ENCODE results near the gene SHOC2.
A peak's percentile ranks its signal among the peaks of the same experiment; 100 is the strongest.

SHOC2 gene

DNA sequence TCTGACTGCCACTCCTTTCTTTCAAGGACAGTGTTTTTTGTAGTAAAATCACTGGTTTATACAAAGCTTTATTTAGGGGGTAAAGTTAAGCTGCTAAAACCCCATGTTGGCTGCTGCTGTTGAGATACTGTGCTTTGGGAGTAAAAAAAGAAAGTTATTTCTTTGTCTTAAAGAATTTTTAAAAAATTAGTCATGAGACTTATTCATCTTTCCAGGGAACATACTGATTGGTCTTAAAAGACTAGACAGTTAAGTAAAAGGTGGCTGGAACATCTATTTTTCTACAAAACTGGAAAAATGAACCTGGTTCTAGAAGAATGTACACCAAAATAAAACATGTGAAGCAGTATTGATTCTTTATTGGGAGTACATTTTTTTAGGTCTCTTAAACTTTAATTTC, 21.0 kb upstream of the SHOC2 start:
- TF ChIP-seq, protein P1, sequence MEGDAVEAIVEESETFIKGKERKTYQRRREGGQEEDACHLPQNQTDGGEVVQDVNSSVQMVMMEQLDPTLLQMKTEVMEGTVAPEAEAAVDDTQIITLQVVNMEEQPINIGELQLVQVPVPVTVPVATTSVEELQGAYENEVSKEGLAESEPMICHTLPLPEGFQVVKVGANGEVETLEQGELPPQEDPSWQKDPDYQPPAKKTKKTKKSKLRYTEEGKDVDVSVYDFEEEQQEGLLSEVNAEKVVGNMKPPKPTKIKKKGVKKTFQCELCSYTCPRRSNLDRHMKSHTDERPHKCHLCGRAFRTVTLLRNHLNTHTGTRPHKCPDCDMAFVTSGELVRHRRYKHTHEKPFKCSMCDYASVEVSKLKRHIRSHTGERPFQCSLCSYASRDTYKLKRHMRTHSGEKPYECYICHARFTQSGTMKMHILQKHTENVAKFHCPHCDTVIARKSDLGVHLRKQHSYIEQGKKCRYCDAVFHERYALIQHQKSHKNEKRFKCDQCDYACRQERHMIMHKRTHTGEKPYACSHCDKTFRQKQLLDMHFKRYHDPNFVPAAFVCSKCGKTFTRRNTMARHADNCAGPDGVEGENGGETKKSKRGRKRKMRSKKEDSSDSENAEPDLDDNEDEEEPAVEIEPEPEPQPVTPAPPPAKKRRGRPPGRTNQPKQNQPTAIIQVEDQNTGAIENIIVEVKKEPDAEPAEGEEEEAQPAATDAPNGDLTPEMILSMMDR (IDR thresholded peaks at IDR 0.05; ENCODE audit: low read depth, low read length, missing control alignments): no peak
- H3K4me3 ChIP-seq (ENCODE audit: low read depth, low read length): no peak overlapping the region
- in situ Hi-C loops (cut with HindIII; ENCODE audit: low sequenced_read_pairs): loop anchor here (25.0 kb wide), 2 partner anchors 161 to 586 kb away; partner anchors contain the start of gene SMNDC1
- no peak for DNase-seq (ENCODE audit: low read depth)

DNA sequence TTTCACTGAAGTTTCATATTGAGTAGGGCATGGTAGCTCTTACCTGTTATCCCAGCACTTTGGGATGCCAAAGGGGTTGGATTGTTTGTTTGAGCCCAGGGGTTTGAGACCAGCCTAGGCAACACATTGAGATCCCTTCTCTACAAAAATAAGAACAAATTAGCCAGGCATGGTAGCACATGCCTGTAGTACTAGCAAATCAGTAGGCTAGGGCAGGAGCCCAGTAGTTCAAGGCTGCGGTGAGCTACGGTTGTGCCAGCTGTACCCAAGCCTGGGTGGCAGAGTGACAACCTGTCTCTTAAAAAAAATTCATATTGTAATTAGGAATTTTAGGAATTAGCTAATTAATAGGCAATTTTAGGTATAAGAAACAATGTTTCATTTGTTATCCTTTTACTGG, 18.4 kb upstream of the SHOC2 start:
- DNase-seq (ENCODE audit: low read depth): no peak
- TF ChIP-seq, protein P1 (IDR thresholded peaks at IDR 0.05; ENCODE audit: low read depth, low read length, missing control alignments): no peak
- H3K4me3 ChIP-seq (ENCODE audit: low read depth, low read length): no peak overlapping the region
- in situ Hi-C loops (cut with HindIII; ENCODE audit: low sequenced_read_pairs): no loop called here

DNA sequence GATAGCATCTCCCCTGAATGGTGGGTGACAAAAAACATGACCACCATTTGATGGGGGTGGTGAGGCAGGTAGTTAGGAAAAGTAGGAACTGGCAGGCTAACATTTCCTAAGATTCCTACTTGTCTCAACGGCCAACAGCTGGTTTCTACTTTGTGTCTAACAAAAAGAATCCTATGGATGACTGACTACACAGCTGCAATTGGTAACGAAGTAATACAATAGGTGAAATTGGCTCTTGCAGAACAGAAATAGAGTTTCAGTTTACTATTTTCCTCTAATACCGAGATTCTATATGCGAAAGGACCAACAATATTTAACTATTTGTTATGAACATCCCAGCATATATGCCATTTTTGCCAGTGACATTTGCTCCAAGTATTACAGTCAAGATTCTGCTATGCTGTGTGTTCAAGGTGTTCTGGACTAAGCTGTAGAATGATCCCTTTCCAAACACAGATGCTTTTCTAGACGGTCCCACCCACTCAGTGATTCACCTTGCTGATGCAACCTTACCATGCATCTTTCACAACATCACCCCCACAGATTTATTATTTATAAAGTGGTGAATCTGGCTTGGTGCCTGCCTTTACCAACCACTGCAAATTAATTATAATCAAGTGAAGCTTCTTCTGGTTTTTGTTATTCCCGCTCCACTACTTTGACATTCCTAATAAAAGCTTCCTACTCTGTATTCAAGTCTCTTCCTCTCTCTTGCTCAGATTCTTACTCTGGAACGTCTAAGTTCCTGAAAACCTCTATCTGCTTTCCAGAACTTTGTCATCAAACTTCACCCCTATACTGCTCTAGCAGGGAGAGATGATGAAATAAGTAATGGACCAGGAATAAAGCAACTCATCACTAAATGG, 17.2 kb upstream of the SHOC2 start:
- in situ Hi-C loops (cut with HindIII; ENCODE audit: low sequenced_read_pairs): no loop called here
- TF ChIP-seq, protein P1 (IDR thresholded peaks at IDR 0.05; ENCODE audit: low read depth, low read length, missing control alignments): no peak
- H3K4me3 ChIP-seq (ENCODE audit: low read depth, low read length): no peak overlapping the region
- DNase-seq (ENCODE audit: low read depth): peak; percentile 69

DNA sequence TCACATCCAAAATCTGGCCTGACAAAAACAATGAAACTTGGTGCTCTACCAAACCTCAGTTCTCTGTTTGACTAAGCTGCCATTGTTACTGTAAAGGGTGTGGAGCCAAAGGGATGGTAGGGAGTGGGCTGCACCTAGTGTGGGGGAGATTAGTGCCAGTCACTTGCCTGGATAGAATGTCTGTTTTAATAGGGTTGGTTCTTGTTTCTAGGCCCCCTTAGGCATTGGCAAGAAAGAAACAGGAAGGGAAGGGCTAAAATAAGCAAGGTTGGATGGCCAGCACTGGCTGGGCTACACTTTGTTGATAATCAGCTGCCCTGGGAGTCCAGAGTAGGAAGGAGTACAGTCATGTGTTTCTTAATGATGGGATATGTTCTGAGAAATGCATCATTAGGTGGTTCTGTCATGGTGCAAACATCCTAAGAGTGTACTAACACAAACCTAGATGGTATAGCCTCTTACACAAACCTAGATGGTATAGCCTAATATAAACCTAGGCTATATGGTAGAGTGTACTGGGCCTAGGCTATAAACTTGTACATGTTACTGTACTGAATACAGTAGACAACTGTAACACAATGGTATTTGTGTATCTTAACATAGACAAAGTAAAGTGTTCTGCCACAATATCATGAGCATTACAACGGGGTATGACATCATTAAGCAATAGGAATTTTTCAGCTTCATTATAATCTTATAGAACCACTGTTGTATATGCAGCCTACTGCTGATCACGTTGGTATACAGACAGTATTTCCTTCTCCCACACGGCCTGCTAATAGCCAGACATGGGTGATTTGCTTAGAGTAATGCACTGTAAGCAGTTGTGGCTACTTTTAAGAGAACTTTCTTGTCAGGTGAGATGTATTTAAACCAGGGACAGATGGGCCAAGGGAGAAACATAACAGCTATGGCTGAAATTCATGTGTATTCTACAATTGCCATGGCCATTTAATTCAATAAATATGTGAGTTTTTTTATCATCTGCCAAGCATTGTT, 15.8 kb upstream of the SHOC2 start:
- in situ Hi-C loops (cut with HindIII; ENCODE audit: low sequenced_read_pairs): no loop called here
- TF ChIP-seq, protein P1 (IDR thresholded peaks at IDR 0.05; ENCODE audit: low read depth, low read length, missing control alignments): no peak
- no peak for DNase-seq (ENCODE audit: low read depth)
- no peak overlapping the region for H3K4me3 ChIP-seq (ENCODE audit: low read depth, low read length)

DNA sequence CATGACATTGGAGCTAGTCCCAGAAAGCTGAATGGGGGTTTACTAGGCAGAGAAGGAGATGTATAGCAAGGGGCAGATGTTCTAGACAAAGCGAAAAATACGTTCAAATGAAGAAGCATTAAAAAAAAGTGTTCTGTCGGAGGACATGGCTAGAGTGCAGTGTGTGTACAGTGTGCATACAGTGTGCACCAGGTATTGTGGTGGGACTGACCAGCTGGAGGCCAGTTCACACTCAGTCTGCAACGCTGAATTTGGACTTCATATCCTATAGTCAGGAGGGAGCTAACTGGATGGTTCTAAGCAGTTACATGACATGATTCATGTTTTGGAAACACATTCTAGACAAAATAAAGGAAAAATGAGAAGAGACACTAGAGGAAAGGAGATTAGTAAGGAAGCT, 9.3 kb upstream of the SHOC2 start:
- in situ Hi-C loops (cut with HindIII; ENCODE audit: low sequenced_read_pairs): no loop called here
- TF ChIP-seq, protein P1 (IDR thresholded peaks at IDR 0.05; ENCODE audit: low read depth, low read length, missing control alignments): no peak

DNA sequence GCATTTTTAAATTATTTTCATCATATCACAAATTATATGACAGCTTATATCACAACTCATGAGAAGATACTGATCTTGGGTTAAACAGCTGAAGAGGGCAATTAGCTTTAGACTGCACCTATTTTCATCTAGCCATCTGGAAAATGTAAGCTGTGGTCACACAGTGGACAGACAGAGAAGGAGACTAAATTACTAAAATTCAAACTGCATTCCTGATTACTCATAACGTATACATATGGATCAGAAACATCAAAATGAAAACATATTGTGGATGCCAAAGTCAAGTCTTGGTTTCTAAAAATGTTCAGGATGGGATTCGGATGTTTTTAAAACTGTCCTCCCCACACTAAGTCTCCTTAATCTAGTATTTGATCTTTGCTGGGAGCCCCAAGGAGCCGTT, 7.0 kb upstream of the SHOC2 start:
- TF ChIP-seq, protein P1 (IDR thresholded peaks at IDR 0.05; ENCODE audit: low read depth, low read length, missing control alignments): no peak
- no peak overlapping the region for H3K4me3 ChIP-seq (ENCODE audit: low read depth, low read length)
- DNase-seq (ENCODE audit: low read depth): peak; percentile 32
- in situ Hi-C loops (cut with HindIII; ENCODE audit: low sequenced_read_pairs): no loop called here

More for the DNA sequence above, 9.3 kb upstream of the SHOC2 start:
- no peak overlapping the region for H3K4me3 ChIP-seq (ENCODE audit: low read depth, low read length)
- no peak for DNase-seq (ENCODE audit: low read depth)

Measured in astrocyte of the cerebellum (primary cell).